CD14-positive monocyte (primary cell): Measurements from ENCODE around the gene ZNF780B. TPM values are rescaled to one million over a fixed set of nuclear protein-coding genes. Genes with fewer than 3 reads are reported as not detected.

Experiments
- DNase-seq, 3 donors: peaks; one replicate each; pipeline ENCODE4 v3.0.0-alpha.2; 2011 to 2022
- H2AFZ ChIP-seq: 2 replicates; pipeline ENCODE4 v1.6.0; 2012; ENCODE audit warnings: mild to moderate bottlenecking, low read depth, low read length, inconsistent platforms; ENCODE audit not compliant: insufficient read depth, poor library complexity, severe bottlenecking
- H3K27ac ChIP-seq, 2 donors: 1 replicate in 1 of 2; 2 replicates in 1 of 2; pipeline ENCODE4 v1.5.1; 2012 to 2013; ENCODE audit warnings: low read length in 2 of 2, control low read depth in 1 of 2, inconsistent platforms in 1 of 2, low read depth in 1 of 2, mild to moderate bottlenecking in 1 of 2
- H3K27me3 ChIP-seq, 2 donors: one replicate each; pipeline versions ENCODE4 v1.6.0 to v1.6.1; 2011 to 2013; ENCODE audit warnings: low read length in 2 of 2; ENCODE audit not compliant: control insufficient read depth in 2 of 2, insufficient read depth in 2 of 2
- H3K36me3 ChIP-seq, 2 donors: replicated peaks in 1 of 2; 1 replicate in 1 of 2; 2 replicates in 1 of 2; pipeline versions ENCODE4 v1.5.1 to v1.6.1; 2012 to 2013; ENCODE audit warnings: low read length in 2 of 2, control low read depth in 1 of 2, inconsistent platforms in 1 of 2, mild to moderate bottlenecking in 1 of 2; ENCODE audit not compliant: insufficient read depth in 2 of 2, control insufficient read depth in 1 of 2
- H3K4me1 ChIP-seq, 2 donors: 1 replicate in 1 of 2; 2 replicates in 1 of 2; pipeline versions ENCODE4 v1.5.1 to v1.6.1; 2012 to 2013; ENCODE audit warnings: low read length in 2 of 2, control low read depth in 1 of 2, inconsistent platforms in 1 of 2, mild to moderate bottlenecking in 1 of 2, moderate library complexity in 1 of 2; ENCODE audit not compliant: insufficient read depth in 2 of 2, control insufficient read depth in 1 of 2
- H3K4me2 ChIP-seq: replicated peaks from 2 replicates; pipeline ENCODE3; 2012; ENCODE audit warnings: low read length, moderate library complexity, mild to moderate bottlenecking; ENCODE audit not compliant: poor library complexity, severe bottlenecking; ENCODE audit errors: extremely low read depth
- H3K4me3 ChIP-seq, 3 experiments: fragments of 200-600 bp in 1 of 3; sonication (generic) in 1 of 3; replicated peaks in 1 of 3; 1 replicate in 2 of 3; 2 replicates in 1 of 3; pipeline ENCODE4 v1.5.1; 2011 to 2013; ENCODE audit warnings: low read length in 3 of 3, mild to moderate bottlenecking in 3 of 3, control low read depth in 2 of 3, low read depth in 2 of 3, inconsistent platforms in 1 of 3, moderate library complexity in 1 of 3
- H3K79me2 ChIP-seq: 2 replicates; pipeline ENCODE4 v1.6.0; 2012; ENCODE audit warnings: mild to moderate bottlenecking, control low read depth, inconsistent platforms, low read length, moderate library complexity; ENCODE audit not compliant: insufficient read depth
- H3K9ac ChIP-seq: 2 replicates; pipeline ENCODE4 v1.6.0; 2017; ENCODE audit warnings: low read length, mild to moderate bottlenecking; ENCODE audit not compliant: insufficient read depth, poor library complexity, severe bottlenecking
- H3K9me3 ChIP-seq, 2 donors: replicated peaks in 1 of 2; 1 replicate in 1 of 2; 2 replicates in 1 of 2; pipeline versions ENCODE4 v1.5.1 to v1.6.1; 2012 to 2013; ENCODE audit warnings: low read length in 2 of 2, control low read depth in 1 of 2; ENCODE audit not compliant: control insufficient read depth in 1 of 2, insufficient read depth in 1 of 2
- H4K20me1 ChIP-seq: 2 replicates; pipeline ENCODE4 v1.6.0; 2012; ENCODE audit warnings: mild to moderate bottlenecking, low read length, control low read depth, moderate library complexity; ENCODE audit not compliant: insufficient read depth
- H3K27ac Mint-ChIP-seq, 7 donors: one replicate each; pipeline ENCODE4 v1.8.0; 2020; ENCODE audit warnings: mild to moderate bottlenecking in 7 of 7, mixed read lengths in 7 of 7, moderate library complexity in 6 of 7, inconsistent platforms in 2 of 7
- H3K27me3 Mint-ChIP-seq, 3 donors: one replicate each; pipeline ENCODE4 v1.8.0; 2021 to 2022; ENCODE audit warnings: low read depth in 3 of 3, mild to moderate bottlenecking in 3 of 3, mixed read lengths in 3 of 3, moderate library complexity in 3 of 3, inconsistent platforms in 1 of 3
- H3K36me3 Mint-ChIP-seq, 2 donors: one replicate each; pipeline ENCODE4 v1.8.0; 2020; ENCODE audit warnings: mixed read lengths in 2 of 2, inconsistent platforms in 1 of 2, mild to moderate bottlenecking in 1 of 2
- H3K4me1 Mint-ChIP-seq: one replicate; pipeline ENCODE4 v1.8.0; 2020; ENCODE audit warnings: mild to moderate bottlenecking, mixed read lengths
- H3K4me3 Mint-ChIP-seq, 2 donors: one replicate each; pipeline ENCODE4 v1.8.0; 2020; ENCODE audit warnings: mild to moderate bottlenecking in 2 of 2, mixed read lengths in 2 of 2, moderate library complexity in 1 of 2
- H3K9me3 Mint-ChIP-seq, 7 donors: one replicate each; pipeline ENCODE4 v1.8.0; 2020 to 2022; ENCODE audit warnings: mixed read lengths in 7 of 7, mild to moderate bottlenecking in 6 of 7, moderate library complexity in 6 of 7, inconsistent platforms in 2 of 7
- WGBS: methylation state at CpG from one replicate; pipeline ENCODE4 v1.1.5; 2013; ENCODE audit warnings: missing lambda C conversion rate; ENCODE audit not compliant: insufficient coverage; 5-methylcytosine and 5-hydroxymethylcytosine counted together
- intact Hi-C, 2 donors: fragments of 100-400 bp; cut with micrococcal nuclease; formaldehyde crosslinking; loops; one replicate each; pipeline versions ENCODE4 v1.15.0 to v1.15.1; 2023
- polyA plus RNA-seq, 3 donors: library from polyadenylated mRNA; depleted of rRNA in 1 of 3; unstranded in 2 of 3; stranded (reverse) in 1 of 3; fragments of 300-500 nt in 2 of 3; fragments of >200 nt in 1 of 3; fragmentation: Illumina TruSeq in 2 of 3; gene quantifications; 1 replicate in 2 of 3; 2 replicates in 1 of 3; pipeline ENCODE4 v1.2.3, GENCODE V29; 2012 to 2021
- TF ChIP-seq, protein P1 (sequence below): fragments of 200-600 bp; IDR thresholded peaks from one replicate; pipeline ENCODE4 v1.8.0; 2022; ENCODE audit warnings: antibody characterized with exemption, mild to moderate bottlenecking

Gene ZNF780B
- polyA plus RNA-seq, 3 donors = 2.0 to 3.3 (median 3.1) TPM

DNA sequence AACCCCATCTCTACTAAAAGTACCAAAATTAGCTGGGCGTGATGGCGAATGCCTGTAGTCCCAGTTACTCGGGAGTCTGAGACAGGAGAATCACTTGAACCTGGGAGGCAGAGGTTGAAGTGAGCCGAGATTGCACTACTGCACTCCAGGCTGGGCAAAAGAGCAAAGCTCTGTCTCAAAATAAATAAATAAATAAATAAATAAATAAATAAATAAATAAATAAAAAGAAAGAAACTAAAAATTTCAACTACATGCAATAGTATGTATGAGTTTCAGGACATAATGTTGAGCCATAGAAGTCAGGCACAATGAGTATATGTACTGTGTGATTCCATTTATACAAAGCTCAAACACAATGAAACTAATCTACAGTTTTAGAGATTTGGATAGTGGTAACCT, 47.6 kb upstream of the ZNF780B start:
- intact Hi-C loops = no loop called here
- H3K4me3 ChIP-seq = no peak overlapping the region
- no peaks in the 10 kb centered on the region for H3K9me3 ChIP-seq
- no peaks in the 10 kb centered on the region for H3K79me2 ChIP-seq
- no peak overlapping the region for H3K9ac ChIP-seq
- WGBS = no CpG with 5 or more reads among the region's 4 CpGs
- Mint-ChIP-seq H3K4me3 (no peak overlapping the region), H3K9me3 (peaks cover 0 to 8% (median 4%) of the 10 kb centered on the region in 7 donors), H3K27me3 (peaks cover 7 to 13% (median 8%) of the 10 kb centered on the region in 3 donors), H3K4me1 (no peaks in the 10 kb centered on the region), H3K27ac (no peak overlapping the region), H3K36me3 (no peaks in the 10 kb centered on the region)
- H3K27ac ChIP-seq = no peak overlapping the region
- H3K4me1 ChIP-seq = no peaks in the 10 kb centered on the region
- H3K36me3 ChIP-seq = no peaks in the 10 kb centered on the region
- H3K4me2 ChIP-seq = no peak overlapping the region
- DNase-seq = no peak
- no peak overlapping the region for H2AFZ ChIP-seq
- H4K20me1 ChIP-seq = no peaks in the 10 kb centered on the region
- TF ChIP-seq, protein P1, sequence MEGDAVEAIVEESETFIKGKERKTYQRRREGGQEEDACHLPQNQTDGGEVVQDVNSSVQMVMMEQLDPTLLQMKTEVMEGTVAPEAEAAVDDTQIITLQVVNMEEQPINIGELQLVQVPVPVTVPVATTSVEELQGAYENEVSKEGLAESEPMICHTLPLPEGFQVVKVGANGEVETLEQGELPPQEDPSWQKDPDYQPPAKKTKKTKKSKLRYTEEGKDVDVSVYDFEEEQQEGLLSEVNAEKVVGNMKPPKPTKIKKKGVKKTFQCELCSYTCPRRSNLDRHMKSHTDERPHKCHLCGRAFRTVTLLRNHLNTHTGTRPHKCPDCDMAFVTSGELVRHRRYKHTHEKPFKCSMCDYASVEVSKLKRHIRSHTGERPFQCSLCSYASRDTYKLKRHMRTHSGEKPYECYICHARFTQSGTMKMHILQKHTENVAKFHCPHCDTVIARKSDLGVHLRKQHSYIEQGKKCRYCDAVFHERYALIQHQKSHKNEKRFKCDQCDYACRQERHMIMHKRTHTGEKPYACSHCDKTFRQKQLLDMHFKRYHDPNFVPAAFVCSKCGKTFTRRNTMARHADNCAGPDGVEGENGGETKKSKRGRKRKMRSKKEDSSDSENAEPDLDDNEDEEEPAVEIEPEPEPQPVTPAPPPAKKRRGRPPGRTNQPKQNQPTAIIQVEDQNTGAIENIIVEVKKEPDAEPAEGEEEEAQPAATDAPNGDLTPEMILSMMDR = no peak
- H3K27me3 ChIP-seq = peaks cover 2 to 5% of the 10 kb centered on the region in 2 donors

DNA sequence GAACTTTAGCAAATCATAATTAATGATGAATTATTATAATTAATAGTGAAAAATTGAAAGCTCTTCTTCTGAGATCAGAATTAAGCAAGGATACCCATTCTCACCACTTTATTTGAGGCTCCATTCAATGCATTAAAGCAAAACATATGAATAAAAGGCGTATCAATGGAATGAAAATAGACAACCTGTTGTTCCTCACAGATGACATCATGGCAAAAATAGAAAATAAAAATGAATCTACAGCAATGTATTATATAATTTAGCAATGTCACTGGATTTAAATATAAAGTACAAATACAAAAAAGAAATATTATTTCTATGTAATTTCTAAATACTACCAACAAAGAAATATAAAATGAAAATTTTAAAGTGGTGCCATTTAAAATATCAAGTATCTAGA, 45.8 kb upstream of the ZNF780B start:
- Histone ChIP-seq H3K4me3 (no peak overlapping the region), H3K9me3 (no peaks in the 10 kb centered on the region), H3K27me3 (peaks cover 2 to 5% of the 10 kb centered on the region in 2 donors), H3K36me3 (no peaks in the 10 kb centered on the region), H3K4me2 (no peak overlapping the region), H3K79me2 (no peaks in the 10 kb centered on the region), H3K9ac (no peak overlapping the region), H2AFZ (no peak overlapping the region), H4K20me1 (no peaks in the 10 kb centered on the region), H3K4me1 (no peaks in the 10 kb centered on the region), H3K27ac (no peak overlapping the region)
- Mint-ChIP-seq H3K4me3 (no peak overlapping the region), H3K36me3 (no peaks in the 10 kb centered on the region), H3K4me1 (no peaks in the 10 kb centered on the region), H3K27ac (no peak overlapping the region), H3K27me3 (peaks cover 9 to 21% (median 14%) of the 10 kb centered on the region in 3 donors), H3K9me3 (peaks cover 0 to 9% (median 5%) of the 10 kb centered on the region in 7 donors)
- WGBS = no CpG with 5 or more reads among the region's 1 CpG
- TF ChIP-seq, protein P1 = no peak
- intact Hi-C loops = no loop called here
- DNase-seq = no peak
